Measurements from ENCODE around the gene LPCAT2. TPM values are rescaled to one million over a fixed set of nuclear protein-coding genes. Genes with fewer than 3 reads are reported as not detected.

Gene LPCAT2
- total RNA-seq, 1 donor: 23.5 TPM

DNA sequence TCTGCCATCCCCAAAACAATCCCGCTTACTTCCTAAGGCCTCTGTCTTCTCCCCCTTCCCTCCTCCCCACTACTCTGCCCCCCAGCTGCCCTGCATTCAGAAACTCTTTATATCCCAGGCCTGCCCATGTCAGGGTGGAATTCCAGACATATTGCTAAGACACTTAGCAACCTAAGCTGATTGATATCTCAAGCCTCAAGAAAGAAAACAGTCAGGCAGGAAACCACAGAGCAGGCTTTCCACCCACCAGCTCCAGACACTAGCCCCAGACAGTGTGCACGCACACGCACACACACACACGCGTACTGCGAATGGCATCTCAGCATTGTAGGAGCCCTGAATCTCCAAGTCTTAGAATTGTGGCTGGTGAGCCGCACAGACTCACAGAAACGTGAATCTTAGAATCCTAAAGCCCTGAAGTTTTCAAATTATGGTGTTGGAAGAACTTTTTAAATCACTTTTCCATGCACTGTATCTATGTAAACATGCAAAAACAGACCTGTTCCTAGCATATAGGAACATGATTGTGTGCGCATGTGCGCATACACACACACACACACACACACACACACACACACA is 8.8 kb upstream of the LPCAT2 start:
- no peaks in the 10 kb centered on the region for H3K9me3 ChIP-seq (ENCODE audit: low read depth, low read length)
- no peaks in the 10 kb centered on the region for H3K27me3 ChIP-seq (ENCODE audit: insufficient read depth, low read length)
- peak overlapping the region; percentile 50 for H3K4me2 ChIP-seq (ENCODE audit: insufficient read depth, low read length)
- H3K36me3 ChIP-seq (ENCODE audit: insufficient read depth, low read length): peaks cover 90% of the 10 kb centered on the region
- no peaks in the 10 kb centered on the region for H4K20me1 ChIP-seq (ENCODE audit: insufficient read depth, low read length)
- no peak overlapping the region for H2AFZ ChIP-seq (ENCODE audit: low read length)
- TF ChIP-seq, protein P1, sequence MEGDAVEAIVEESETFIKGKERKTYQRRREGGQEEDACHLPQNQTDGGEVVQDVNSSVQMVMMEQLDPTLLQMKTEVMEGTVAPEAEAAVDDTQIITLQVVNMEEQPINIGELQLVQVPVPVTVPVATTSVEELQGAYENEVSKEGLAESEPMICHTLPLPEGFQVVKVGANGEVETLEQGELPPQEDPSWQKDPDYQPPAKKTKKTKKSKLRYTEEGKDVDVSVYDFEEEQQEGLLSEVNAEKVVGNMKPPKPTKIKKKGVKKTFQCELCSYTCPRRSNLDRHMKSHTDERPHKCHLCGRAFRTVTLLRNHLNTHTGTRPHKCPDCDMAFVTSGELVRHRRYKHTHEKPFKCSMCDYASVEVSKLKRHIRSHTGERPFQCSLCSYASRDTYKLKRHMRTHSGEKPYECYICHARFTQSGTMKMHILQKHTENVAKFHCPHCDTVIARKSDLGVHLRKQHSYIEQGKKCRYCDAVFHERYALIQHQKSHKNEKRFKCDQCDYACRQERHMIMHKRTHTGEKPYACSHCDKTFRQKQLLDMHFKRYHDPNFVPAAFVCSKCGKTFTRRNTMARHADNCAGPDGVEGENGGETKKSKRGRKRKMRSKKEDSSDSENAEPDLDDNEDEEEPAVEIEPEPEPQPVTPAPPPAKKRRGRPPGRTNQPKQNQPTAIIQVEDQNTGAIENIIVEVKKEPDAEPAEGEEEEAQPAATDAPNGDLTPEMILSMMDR (IDR thresholded peaks at IDR 0.05; ENCODE audit: extremely low read depth, low read depth, low read length): no peak
- H3K4me3 ChIP-seq (ENCODE audit: insufficient read depth, low read length): no peak overlapping the region
- peaks cover 5% of the 10 kb centered on the region for H3K79me2 ChIP-seq (ENCODE audit: insufficient read depth, low read length)
- peak overlapping the region; percentile 96 for H3K27ac ChIP-seq (ENCODE audit: low read depth, low read length)
- H3K4me1 ChIP-seq (ENCODE audit: insufficient read depth, low read length): peaks cover 81% of the 10 kb centered on the region
- DNase-seq (ENCODE audit: insufficient read length, low spot score, missing footprints): peak; percentile 94

GRCh38 chr16:55500530-55501011 is 8.3 kb upstream of the LPCAT2 start:
- Histone ChIP-seq H2AFZ (ENCODE audit: low read length) (no peak overlapping the region), H3K36me3 (ENCODE audit: insufficient read depth, low read length) (peaks cover 90% of the 10 kb centered on the region), H3K27me3 (ENCODE audit: insufficient read depth, low read length) (no peaks in the 10 kb centered on the region), H3K4me3 (ENCODE audit: insufficient read depth, low read length) (no peak overlapping the region), H3K9me3 (ENCODE audit: low read depth, low read length) (no peaks in the 10 kb centered on the region), H3K4me2 (ENCODE audit: insufficient read depth, low read length) (peak overlapping the region; percentile 50), H4K20me1 (ENCODE audit: insufficient read depth, low read length) (no peaks in the 10 kb centered on the region), H3K4me1 (ENCODE audit: insufficient read depth, low read length) (peaks cover 75% of the 10 kb centered on the region), H3K27ac (ENCODE audit: low read depth, low read length) (peak overlapping the region; percentile 96), H3K79me2 (ENCODE audit: insufficient read depth, low read length) (peaks cover 5% of the 10 kb centered on the region)
- TF ChIP-seq, protein P1 (IDR thresholded peaks at IDR 0.05; ENCODE audit: extremely low read depth, low read depth, low read length): no peak
- DNase-seq (ENCODE audit: insufficient read length, low spot score, missing footprints): no peak

GRCh38 chr16:55501549-55502322 is 7.1 kb upstream of the LPCAT2 start:
- no peaks in the 10 kb centered on the region for H3K27me3 ChIP-seq (ENCODE audit: insufficient read depth, low read length)
- peaks cover 5% of the 10 kb centered on the region for H3K79me2 ChIP-seq (ENCODE audit: insufficient read depth, low read length)
- H3K4me2 ChIP-seq (ENCODE audit: insufficient read depth, low read length): no peak overlapping the region
- H4K20me1 ChIP-seq (ENCODE audit: insufficient read depth, low read length): no peaks in the 10 kb centered on the region
- no peak overlapping the region for H2AFZ ChIP-seq (ENCODE audit: low read length)
- H3K36me3 ChIP-seq (ENCODE audit: insufficient read depth, low read length): peaks cover 91% of the 10 kb centered on the region
- TF ChIP-seq, protein P1 (IDR thresholded peaks at IDR 0.05; ENCODE audit: extremely low read depth, low read depth, low read length): peak; percentile 56
- H3K4me3 ChIP-seq (ENCODE audit: insufficient read depth, low read length): no peak overlapping the region
- H3K9me3 ChIP-seq (ENCODE audit: low read depth, low read length): no peaks in the 10 kb centered on the region
- peaks cover 65% of the 10 kb centered on the region for H3K4me1 ChIP-seq (ENCODE audit: insufficient read depth, low read length)
- no peak for DNase-seq (ENCODE audit: insufficient read length, low spot score, missing footprints)
- peak overlapping the region; percentile 96 for H3K27ac ChIP-seq (ENCODE audit: low read depth, low read length)

GRCh38 chr16:55502801-55503366 is 6.0 kb upstream of the LPCAT2 start:
- TF ChIP-seq, protein P1 (IDR thresholded peaks at IDR 0.05; ENCODE audit: extremely low read depth, low read depth, low read length): no peak
- peak overlapping the region; percentile 96 for H3K27ac ChIP-seq (ENCODE audit: low read depth, low read length)
- H4K20me1 ChIP-seq (ENCODE audit: insufficient read depth, low read length): no peaks in the 10 kb centered on the region
- H3K4me2 ChIP-seq (ENCODE audit: insufficient read depth, low read length): no peak overlapping the region
- DNase-seq (ENCODE audit: insufficient read length, low spot score, missing footprints): peak; percentile 87
- no peak overlapping the region for H2AFZ ChIP-seq (ENCODE audit: low read length)
- H3K4me1 ChIP-seq (ENCODE audit: insufficient read depth, low read length): peaks cover 54% of the 10 kb centered on the region
- H3K27me3 ChIP-seq (ENCODE audit: insufficient read depth, low read length): no peaks in the 10 kb centered on the region
- no peaks in the 10 kb centered on the region for H3K9me3 ChIP-seq (ENCODE audit: low read depth, low read length)
- peaks cover 92% of the 10 kb centered on the region for H3K36me3 ChIP-seq (ENCODE audit: insufficient read depth, low read length)
- no peak overlapping the region for H3K4me3 ChIP-seq (ENCODE audit: insufficient read depth, low read length)
- H3K79me2 ChIP-seq (ENCODE audit: insufficient read depth, low read length): peaks cover 6% of the 10 kb centered on the region
